GM06990 (cell line): Measurements from ENCODE around the gene LACRT.

Experiments
- DNase-seq: peaks from one replicate; pipeline ENCODE4 v3.0.0-alpha.2; 2011; ENCODE audit not compliant: insufficient read length; ENCODE audit errors: extremely low read depth
- H3K27me3 ChIP-seq: replicated peaks from 2 replicates; pipeline ENCODE4 v1.6.0; 2011; ENCODE audit warnings: low read length; ENCODE audit not compliant: control insufficient read depth, insufficient read depth
- H3K36me3 ChIP-seq: 2 replicates; pipeline ENCODE4 v1.5.1; 2011; ENCODE audit warnings: low read length; ENCODE audit not compliant: control insufficient read depth, insufficient read depth
- H3K4me3 ChIP-seq: replicated peaks from 2 replicates; pipeline ENCODE4 v1.5.1; 2011; ENCODE audit warnings: low read depth, mild to moderate bottlenecking, control low read depth, low read length
- TF ChIP-seq, protein P1 (sequence below): IDR thresholded peaks from 2 replicates; pipeline ENCODE4 v1.5.1; 2011; ENCODE audit warnings: low read length, control low read depth, mild to moderate bottlenecking, inconsistent platforms; ENCODE audit not compliant: insufficient read depth, poor library complexity, severe bottlenecking

LACRT gene

DNA sequence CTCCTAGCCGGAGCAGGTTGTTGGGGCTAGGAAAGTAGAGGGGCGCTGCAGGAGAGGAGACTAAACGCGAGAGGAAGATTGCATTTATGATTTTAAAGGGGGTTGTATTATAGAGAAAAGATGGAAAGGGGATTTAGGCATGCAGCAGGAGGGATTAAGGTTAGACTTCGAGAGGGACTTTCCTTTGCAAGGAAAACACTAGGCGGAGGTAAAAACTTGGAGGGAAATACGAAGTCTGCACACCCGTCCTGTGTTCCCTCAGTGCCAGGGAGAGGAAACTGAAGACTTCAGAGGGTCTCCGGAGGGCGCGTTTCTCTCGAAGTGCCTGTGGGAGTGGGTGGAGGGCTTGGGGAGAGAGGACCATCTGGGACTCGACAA lies 45.8 kb downstream of the LACRT start:
- Histone ChIP-seq H3K27me3 (peaks cover 9% of the 10 kb centered on the region), H3K4me3 (no peak overlapping the region), H3K36me3 (no peaks in the 10 kb centered on the region)
- TF ChIP-seq, protein P1, sequence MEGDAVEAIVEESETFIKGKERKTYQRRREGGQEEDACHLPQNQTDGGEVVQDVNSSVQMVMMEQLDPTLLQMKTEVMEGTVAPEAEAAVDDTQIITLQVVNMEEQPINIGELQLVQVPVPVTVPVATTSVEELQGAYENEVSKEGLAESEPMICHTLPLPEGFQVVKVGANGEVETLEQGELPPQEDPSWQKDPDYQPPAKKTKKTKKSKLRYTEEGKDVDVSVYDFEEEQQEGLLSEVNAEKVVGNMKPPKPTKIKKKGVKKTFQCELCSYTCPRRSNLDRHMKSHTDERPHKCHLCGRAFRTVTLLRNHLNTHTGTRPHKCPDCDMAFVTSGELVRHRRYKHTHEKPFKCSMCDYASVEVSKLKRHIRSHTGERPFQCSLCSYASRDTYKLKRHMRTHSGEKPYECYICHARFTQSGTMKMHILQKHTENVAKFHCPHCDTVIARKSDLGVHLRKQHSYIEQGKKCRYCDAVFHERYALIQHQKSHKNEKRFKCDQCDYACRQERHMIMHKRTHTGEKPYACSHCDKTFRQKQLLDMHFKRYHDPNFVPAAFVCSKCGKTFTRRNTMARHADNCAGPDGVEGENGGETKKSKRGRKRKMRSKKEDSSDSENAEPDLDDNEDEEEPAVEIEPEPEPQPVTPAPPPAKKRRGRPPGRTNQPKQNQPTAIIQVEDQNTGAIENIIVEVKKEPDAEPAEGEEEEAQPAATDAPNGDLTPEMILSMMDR = no peak
- DNase-seq = no peak

DNA sequence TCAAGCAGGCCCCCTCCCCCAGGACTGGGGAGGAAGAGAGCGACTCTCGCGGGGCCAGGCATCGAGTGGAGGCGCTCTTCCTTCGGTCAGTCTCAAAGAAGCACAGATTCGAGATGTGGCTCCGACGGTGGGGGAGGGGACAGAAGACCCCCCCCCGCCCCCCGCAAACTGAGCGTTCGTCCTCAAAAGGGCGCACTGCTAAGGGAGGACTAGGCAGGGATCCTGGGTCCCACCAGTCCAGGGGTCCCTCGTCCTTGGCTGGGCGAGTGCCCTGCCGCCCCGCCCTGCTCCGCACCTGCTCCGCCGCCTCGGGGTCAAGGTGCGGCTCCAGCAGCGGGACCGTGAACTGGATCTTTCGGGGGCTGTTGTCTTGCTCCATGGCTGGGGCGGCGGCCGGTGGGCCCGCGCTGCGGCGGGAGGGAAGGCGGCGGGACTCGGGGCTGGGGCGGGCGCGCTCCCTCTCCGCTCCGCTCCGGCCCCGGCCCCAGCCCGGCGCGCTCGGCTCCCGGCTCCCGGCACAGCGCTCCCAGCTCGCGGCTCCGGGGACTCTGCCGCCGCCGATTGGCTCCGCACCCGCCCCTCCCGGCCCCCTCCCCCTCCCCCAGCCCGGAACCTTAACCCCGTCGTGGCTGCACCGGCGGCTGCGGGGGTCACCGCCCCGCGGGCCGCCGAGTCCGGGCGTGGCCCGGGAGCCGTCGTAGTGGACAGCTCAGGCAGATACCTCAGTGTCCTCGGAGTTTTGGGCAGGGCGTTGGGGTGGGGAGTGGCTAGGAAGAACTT lies 46.4 kb downstream of the LACRT start, which contains the start of gene PPP1R1A:
PPP1R1A (minus strand) TSS at position 550 of the 780 bp plus-strand sequence; CDS start at position 379, 171 bp downstream.
- H3K4me3 ChIP-seq = no peak within 1 kb of the TSS
- peaks cover 9% of the 10 kb centered on the region for H3K27me3 ChIP-seq
- no peaks in the 10 kb centered on the region for H3K36me3 ChIP-seq
- no peak for DNase-seq
- TF ChIP-seq, protein P1 = no peak

DNA sequence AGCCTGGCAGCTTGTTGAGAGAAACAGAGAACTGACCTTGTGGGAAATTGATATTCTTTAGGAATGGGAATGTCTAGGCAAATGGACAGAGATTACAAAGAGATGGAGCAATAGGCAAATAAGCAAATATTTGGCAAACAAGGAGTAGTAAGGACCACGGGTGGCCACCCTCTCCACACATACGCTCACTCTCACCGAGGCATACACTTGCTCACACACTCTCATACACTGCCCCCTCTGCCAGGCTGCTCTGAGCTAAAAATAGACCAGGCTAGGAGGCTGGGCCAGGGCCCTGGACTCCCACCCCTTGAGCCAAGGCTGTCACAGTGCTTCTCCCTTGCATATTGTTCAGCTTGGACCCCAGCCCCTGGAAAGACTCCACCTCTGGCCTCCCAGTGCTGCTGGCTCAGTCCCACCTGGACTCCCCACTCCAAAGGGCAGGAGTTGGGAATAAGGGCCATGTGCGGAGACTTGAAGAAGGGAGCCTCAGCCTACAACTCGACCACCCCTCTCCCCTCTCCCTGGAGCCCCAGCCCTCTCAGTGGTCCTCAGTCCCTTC lies 47.3 kb downstream of the LACRT start:
- DNase-seq = no peak
- TF ChIP-seq, protein P1 = no peak
- no peak overlapping the region for H3K4me3 ChIP-seq
- no peaks in the 10 kb centered on the region for H3K36me3 ChIP-seq
- H3K27me3 ChIP-seq = peaks cover 9% of the 10 kb centered on the region

DNA sequence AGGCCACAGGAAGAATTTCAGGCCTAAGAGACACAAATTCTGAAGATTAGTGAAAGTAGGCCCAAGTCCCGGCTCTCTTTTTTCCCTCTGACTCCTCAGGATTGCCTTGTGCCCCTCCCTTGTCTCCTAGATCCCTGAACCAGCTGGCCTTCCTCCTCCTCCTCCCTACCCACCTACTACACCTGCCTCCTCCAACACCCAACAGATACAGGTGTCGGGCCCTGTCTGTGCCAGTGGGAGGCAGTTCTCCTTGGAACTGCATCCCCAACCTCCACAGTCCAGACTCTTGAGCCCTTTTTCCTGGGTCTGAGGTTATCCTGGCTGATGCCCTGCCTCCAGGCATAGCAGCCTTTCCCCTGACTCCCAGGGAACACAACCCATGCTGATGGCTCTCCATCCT lies 48.1 kb downstream of the LACRT start:
- Histone ChIP-seq H3K36me3 (no peaks in the 10 kb centered on the region), H3K27me3 (peaks cover 7% of the 10 kb centered on the region), H3K4me3 (no peak overlapping the region)
- TF ChIP-seq, protein P1 = no peak
- no peak for DNase-seq

DNA sequence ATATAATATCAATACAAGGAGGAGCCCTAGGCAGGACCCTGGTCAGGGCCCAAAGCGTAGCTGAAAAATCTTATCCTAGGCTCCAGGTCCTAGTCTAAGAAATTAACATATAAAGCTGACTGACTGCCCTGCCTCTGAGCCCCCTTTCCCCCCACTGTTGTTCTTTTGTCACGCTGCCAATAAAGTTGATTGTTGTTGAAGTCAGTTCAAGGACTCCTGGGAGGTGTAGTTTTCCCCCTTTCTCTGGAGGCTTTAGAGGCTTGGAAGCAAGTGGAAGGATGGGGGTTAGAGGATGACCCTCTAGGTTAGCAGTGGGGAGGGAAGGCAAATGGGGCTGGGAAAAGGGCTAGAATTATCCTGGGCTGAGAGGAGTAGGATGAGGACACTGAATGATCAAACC lies 49.5 kb downstream of the LACRT start:
- TF ChIP-seq, protein P1 = no peak
- Histone ChIP-seq H3K27me3 (peaks cover 7% of the 10 kb centered on the region), H3K36me3 (no peaks in the 10 kb centered on the region), H3K4me3 (no peak overlapping the region)
- DNase-seq = no peak

DNA sequence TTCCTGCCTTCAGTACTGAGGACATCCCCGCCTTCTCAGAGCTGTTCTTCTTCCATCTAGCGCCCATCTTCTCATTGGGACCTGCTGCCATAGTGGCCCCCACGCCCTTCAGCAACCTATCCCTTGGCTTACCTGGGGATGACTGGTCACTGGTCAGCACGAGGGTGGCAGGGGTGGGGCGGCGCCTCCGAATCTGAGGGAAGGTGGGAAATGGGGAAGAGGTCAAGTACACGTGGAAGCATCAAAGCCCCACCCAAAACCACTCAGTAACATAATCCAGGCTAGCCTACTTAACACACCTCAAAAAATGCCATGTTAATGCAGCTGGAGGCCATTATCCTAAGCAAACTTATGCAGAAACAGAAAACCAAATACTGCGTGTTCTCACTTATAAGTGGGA lies 50.6 kb downstream of the LACRT start:
- DNase-seq = no peak
- peaks cover 3% of the 10 kb centered on the region for H3K27me3 ChIP-seq
- TF ChIP-seq, protein P1 = no peak
- H3K4me3 ChIP-seq = no peak overlapping the region
- no peaks in the 10 kb centered on the region for H3K36me3 ChIP-seq
